Fibroblast of pulmonary artery (primary cell): ENCODE measurements around the gene MAPK13.

Experiments
- DNase-seq: peaks from one replicate; pipeline ENCODE4 v3.0.0-alpha.2; 2010; ENCODE audit warnings: low read depth
- H3K4me3 ChIP-seq: replicated peaks from 2 replicates; pipeline ENCODE4 v1.5.1; 2011; ENCODE audit warnings: low read depth, mild to moderate bottlenecking, control low read depth, low read length, moderate library complexity
- TF ChIP-seq, protein P1 (sequence below): IDR thresholded peaks from 2 replicates; pipeline ENCODE4 v1.5.1; 2011; ENCODE audit warnings: mild to moderate bottlenecking, control low read depth, low read length, inconsistent platforms; ENCODE audit errors: missing control alignments

MAPK13 gene

DNA sequence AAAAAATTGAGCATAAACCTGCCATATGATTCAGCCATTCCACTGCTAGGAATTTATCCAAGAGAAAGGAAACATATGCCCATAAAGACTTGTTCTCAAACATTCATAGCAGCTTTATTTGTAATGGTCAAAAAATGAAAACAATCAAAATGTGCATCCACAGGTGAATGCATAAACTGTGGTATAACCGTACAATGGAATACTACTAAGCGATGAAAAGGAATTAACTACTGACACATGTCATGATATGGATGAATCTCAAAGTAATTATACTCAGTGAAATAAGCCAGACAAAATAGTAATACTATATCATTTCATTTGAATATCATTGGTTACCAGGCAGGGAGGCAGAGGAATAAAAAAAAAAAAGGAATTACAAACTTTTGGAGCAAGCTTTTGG is 40.4 kb downstream of the MAPK13 start:
- H3K4me3 ChIP-seq: no peak overlapping the region
- no peak for DNase-seq
- TF ChIP-seq, protein P1, sequence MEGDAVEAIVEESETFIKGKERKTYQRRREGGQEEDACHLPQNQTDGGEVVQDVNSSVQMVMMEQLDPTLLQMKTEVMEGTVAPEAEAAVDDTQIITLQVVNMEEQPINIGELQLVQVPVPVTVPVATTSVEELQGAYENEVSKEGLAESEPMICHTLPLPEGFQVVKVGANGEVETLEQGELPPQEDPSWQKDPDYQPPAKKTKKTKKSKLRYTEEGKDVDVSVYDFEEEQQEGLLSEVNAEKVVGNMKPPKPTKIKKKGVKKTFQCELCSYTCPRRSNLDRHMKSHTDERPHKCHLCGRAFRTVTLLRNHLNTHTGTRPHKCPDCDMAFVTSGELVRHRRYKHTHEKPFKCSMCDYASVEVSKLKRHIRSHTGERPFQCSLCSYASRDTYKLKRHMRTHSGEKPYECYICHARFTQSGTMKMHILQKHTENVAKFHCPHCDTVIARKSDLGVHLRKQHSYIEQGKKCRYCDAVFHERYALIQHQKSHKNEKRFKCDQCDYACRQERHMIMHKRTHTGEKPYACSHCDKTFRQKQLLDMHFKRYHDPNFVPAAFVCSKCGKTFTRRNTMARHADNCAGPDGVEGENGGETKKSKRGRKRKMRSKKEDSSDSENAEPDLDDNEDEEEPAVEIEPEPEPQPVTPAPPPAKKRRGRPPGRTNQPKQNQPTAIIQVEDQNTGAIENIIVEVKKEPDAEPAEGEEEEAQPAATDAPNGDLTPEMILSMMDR: no peak

GRCh38 chr6:36171573-36171972 is 41.3 kb downstream of the MAPK13 start:
- no peak overlapping the region for H3K4me3 ChIP-seq
- TF ChIP-seq, protein P1: no peak
- DNase-seq: no peak

DNA sequence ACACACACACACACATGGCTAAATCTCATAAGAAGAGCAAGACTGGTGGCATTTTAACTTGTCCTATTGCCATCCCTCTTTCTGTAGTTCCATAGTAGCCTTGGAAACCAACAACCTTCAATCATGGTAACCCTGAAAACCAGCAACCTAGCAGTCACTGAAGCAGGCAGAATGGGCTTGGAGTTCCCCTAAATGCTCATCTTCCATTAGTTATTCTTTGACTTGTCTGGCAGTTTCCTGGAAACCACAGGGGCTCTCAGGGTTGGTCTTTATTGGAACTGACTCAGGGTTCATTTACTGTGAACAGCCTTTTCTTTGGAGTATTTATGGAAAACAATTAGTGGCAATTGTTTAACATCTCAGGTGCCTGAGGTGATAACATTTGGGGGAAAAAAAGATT is 46.9 kb downstream of the MAPK13 start:
- H3K4me3 ChIP-seq: no peak overlapping the region
- DNase-seq: no peak
- TF ChIP-seq, protein P1: no peak

DNA sequence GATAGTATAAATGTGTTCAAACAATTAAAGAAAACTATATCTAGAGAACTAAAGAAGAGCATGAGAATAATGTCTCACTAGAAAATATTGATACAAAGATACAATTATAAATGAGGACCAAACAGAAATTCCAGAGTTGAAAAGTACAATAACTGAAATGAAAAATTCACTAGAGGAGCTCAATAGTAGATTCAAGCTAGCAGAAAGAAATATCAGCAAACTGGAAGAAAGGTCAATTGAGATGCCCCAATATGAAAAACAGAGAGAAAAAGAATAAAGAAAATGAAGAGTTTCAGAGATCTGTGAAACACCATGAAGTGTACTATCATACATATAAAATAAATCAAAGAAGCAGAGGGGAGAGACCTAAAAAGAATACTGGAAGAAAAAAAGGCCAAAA is 48.2 kb downstream of the MAPK13 start:
- H3K4me3 ChIP-seq: no peak overlapping the region
- DNase-seq: no peak
- TF ChIP-seq, protein P1: no peak

GRCh38 chr6:36180126-36180525 is 49.8 kb downstream of the MAPK13 start:
- no peak for DNase-seq
- H3K4me3 ChIP-seq: no peak overlapping the region
- TF ChIP-seq, protein P1: no peak

GRCh38 chr6:36184311-36184710 is 54.0 kb downstream of the MAPK13 start:
- no peak overlapping the region for H3K4me3 ChIP-seq
- TF ChIP-seq, protein P1: no peak
- DNase-seq: no peak

DNA sequence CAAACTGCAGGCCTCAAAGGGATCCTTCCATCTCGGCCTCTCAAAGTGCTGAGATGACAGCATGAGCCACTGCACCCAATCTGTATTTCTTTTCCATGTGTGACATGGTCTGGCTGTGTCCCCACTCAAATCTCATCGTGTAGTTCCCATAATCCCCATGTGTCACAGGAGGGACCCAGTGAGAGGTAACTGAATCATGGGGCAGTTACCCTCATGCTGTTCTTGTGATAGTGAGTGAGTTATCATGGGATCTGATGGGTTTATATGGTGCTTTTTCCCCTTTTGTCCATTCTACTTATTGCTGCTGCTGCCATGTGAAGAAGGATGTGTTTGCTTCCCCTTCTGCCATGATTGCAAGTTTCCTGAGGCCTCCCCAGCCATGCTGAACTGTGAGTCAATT is 55.9 kb downstream of the MAPK13 start:
- no peak overlapping the region for H3K4me3 ChIP-seq
- DNase-seq: no peak
- TF ChIP-seq, protein P1: no peak
